ENCODE results near the gene CDKN1B. TPM values are rescaled to one million over a fixed set of nuclear protein-coding genes. Genes with fewer than 3 reads are reported as not detected.
A peak's percentile ranks its signal among the peaks of the same experiment; 100 is the strongest.

The CDKN1B gene
- total and polyA plus RNA-seq, 2 of the 13 experiments (the other 11 are each of a cell fraction or from before 2014, with no cell fraction given) = 20.1 to 37.2 TPM

DNA sequence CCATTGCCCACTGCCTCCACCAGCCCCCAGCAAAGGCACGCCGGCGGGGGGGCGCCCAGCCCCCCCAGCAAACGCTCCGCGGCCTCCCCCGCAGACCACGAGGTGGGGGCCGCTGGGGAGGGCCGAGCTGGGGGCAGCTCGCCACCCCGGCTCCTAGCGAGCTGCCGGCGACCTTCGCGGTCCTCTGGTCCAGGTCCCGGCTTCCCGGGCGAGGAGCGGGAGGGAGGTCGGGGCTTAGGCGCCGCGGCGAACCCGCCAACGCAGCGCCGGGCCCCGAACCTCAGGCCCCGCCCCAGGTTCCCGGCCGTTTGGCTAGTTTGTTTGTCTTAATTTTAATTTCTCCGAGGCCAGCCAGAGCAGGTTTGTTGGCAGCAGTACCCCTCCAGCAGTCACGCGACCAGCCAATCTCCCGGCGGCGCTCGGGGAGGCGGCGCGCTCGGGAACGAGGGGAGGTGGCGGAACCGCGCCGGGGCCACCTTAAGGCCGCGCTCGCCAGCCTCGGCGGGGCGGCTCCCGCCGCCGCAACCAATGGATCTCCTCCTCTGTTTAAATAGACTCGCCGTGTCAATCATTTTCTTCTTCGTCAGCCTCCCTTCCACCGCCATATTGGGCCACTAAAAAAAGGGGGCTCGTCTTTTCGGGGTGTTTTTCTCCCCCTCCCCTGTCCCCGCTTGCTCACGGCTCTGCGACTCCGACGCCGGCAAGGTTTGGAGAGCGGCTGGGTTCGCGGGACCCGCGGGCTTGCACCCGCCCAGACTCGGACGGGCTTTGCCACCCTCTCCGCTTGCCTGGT, at the start of gene CDKN1B (continued):
- TF ChIP-seq GABPB1 (CRISPR knock-in tag; IDR thresholded peaks at IDR 0.05) (peak; percentile 76), ZNF639 (CRISPR knock-in tag; conservative IDR thresholded peaks at IDR 0.05) (peak; percentile 97), CBFB (CRISPR knock-in tag; IDR thresholded peaks at IDR 0.05) (no peak), KDM3A (CRISPR knock-in tag; IDR thresholded peaks at IDR 0.05; ENCODE audit: low read depth) (no peak), YY1 (IDR thresholded peaks at IDR 0.05; ENCODE audit: insufficient read depth, insufficient replicate concordance, low read depth, low read length) (peak; percentile 84), ZMYM4 (CRISPR knock-in tag; IDR thresholded peaks at IDR 0.05) (peak; percentile 65), SP2 (CRISPR knock-in tag; IDR thresholded peaks at IDR 0.05) (no peak), ZNF18 (CRISPR knock-in tag; IDR thresholded peaks at IDR 0.05; ENCODE audit: insufficient replicate concordance) (peak; percentile 78), MTF2 (CRISPR knock-in tag; IDR thresholded peaks at IDR 0.05; ENCODE audit: borderline replicate concordance) (no peak), STAT5B (CRISPR knock-in tag; IDR thresholded peaks at IDR 0.05) (no peak), KAT2B (IDR thresholded peaks at IDR 0.05; ENCODE audit: borderline replicate concordance, low read depth, low read length) (no peak), ZBTB2 (CRISPR knock-in tag; IDR thresholded peaks at IDR 0.05; ENCODE audit: low read depth) (peak; percentile 90), ZNF557 (CRISPR knock-in tag; IDR thresholded peaks at IDR 0.05) (no peak), ZBTB8A (CRISPR knock-in tag; IDR thresholded peaks at IDR 0.05; ENCODE audit: borderline replicate concordance, low read depth) (no peak), GTF2F1 (IDR thresholded peaks at IDR 0.05; ENCODE audit: low read length) (no peak), NCOA2 (CRISPR knock-in tag; IDR thresholded peaks at IDR 0.05) (0 out of 2 replicates have a peak, but pooled peaks have one; percentile 16), POLR2G (IDR thresholded peaks at IDR 0.05; ENCODE audit: low read depth, low read length) (peak; percentile 83), FOXA3 (CRISPR knock-in tag; IDR thresholded peaks at IDR 0.05) (peak; percentile 55; the same call in 1 of the 2 replicates)
- TF ChIP-seq, protein P1, sequence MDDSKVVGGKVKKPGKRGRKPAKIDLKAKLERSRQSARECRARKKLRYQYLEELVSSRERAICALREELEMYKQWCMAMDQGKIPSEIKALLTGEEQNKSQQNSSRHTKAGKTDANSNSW (CRISPR knock-in tag; IDR thresholded peaks at IDR 0.05; ENCODE audit: borderline replicate concordance) = no peak; the same call in 1 of the 2 replicates
- TF ChIP-seq, protein P2, sequence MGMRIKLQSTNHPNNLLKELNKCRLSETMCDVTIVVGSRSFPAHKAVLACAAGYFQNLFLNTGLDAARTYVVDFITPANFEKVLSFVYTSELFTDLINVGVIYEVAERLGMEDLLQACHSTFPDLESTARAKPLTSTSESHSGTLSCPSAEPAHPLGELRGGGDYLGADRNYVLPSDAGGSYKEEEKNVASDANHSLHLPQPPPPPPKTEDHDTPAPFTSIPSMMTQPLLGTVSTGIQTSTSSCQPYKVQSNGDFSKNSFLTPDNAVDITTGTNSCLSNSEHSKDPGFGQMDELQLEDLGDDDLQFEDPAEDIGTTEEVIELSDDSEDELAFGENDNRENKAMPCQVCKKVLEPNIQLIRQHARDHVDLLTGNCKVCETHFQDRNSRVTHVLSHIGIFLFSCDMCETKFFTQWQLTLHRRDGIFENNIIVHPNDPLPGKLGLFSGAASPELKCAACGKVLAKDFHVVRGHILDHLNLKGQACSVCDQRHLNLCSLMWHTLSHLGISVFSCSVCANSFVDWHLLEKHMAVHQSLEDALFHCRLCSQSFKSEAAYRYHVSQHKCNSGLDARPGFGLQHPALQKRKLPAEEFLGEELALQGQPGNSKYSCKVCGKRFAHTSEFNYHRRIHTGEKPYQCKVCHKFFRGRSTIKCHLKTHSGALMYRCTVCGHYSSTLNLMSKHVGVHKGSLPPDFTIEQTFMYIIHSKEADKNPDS (CRISPR knock-in tag; IDR thresholded peaks at IDR 0.05) = 0 out of 2 replicates have a peak, but pooled peaks have one; percentile 50
- TF ChIP-seq, protein P3, sequence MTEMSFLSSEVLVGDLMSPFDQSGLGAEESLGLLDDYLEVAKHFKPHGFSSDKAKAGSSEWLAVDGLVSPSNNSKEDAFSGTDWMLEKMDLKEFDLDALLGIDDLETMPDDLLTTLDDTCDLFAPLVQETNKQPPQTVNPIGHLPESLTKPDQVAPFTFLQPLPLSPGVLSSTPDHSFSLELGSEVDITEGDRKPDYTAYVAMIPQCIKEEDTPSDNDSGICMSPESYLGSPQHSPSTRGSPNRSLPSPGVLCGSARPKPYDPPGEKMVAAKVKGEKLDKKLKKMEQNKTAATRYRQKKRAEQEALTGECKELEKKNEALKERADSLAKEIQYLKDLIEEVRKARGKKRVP (CRISPR knock-in tag; IDR thresholded peaks at IDR 0.05) = peak in 1 of 2 experiments; percentile 43; a peak in 1 of 4 replicates
